ENCODE measurements around the gene HNRNPLL.

DNA sequence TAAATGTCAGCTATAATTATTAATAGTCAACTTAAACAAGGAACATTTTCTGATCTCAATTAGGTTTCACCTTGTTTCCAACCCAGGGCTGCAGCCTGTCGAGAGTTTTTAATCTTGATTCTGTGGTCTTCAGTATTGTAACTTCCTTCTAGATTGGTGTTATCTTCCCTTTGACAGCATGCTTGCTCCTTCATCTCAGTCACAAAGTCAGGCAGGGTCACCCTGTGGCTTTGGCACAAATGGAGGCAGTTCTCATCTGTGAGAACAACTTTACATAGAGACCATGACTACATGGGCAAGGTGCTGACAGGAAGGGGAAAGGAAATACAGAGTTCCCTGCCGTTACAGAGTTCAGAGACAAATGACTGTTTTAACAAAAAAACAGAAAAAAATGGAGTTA is 50.5 kb downstream of the HNRNPLL start:
- TF ChIP-seq CTCF (IDR thresholded peaks at IDR 0.05) = no peak
- TF ChIP-seq POLR2A (IDR thresholded peaks at IDR 0.05) = no peak

Data from transverse colon (tissue), 3 donors.